ENCODE results near the gene GABRG3.

DNA sequence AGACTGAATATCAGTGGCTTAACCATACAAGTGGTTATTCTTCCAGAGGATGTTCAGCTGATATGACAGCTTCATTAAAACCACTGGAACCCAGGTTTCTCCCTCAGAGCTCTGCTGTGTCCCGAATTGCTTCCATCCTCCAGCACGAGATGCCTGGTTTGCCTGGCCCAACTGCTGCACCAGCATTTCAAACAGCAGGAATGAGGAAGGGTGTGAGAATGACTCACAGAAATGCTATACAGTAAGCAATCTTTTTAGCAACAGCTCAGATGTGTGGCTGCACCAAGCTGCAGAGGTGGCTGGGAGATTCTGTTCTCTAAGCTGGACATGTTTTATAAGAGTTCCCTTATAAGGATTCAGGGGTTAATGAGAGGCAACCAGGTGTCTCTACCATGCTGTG lies 271.0 kb downstream of the GABRG3 start:
- TF ChIP-seq, protein P1, sequence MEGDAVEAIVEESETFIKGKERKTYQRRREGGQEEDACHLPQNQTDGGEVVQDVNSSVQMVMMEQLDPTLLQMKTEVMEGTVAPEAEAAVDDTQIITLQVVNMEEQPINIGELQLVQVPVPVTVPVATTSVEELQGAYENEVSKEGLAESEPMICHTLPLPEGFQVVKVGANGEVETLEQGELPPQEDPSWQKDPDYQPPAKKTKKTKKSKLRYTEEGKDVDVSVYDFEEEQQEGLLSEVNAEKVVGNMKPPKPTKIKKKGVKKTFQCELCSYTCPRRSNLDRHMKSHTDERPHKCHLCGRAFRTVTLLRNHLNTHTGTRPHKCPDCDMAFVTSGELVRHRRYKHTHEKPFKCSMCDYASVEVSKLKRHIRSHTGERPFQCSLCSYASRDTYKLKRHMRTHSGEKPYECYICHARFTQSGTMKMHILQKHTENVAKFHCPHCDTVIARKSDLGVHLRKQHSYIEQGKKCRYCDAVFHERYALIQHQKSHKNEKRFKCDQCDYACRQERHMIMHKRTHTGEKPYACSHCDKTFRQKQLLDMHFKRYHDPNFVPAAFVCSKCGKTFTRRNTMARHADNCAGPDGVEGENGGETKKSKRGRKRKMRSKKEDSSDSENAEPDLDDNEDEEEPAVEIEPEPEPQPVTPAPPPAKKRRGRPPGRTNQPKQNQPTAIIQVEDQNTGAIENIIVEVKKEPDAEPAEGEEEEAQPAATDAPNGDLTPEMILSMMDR (IDR thresholded peaks at IDR 0.05) = no peak
- no peak for TF ChIP-seq POLR2A (IDR thresholded peaks at IDR 0.05)
